Activated T-cell treated with anti-CD3 and anti-CD28 coated beads for 48 hours (primary cell): ENCODE measurements around the gene GATA5.

Experiments used
- DNase-seq: peaks from one replicate; pipeline ENCODE4 v3.0.0-alpha.2; 2020; ENCODE audit warnings: low read depth

GATA5 gene

DNA sequence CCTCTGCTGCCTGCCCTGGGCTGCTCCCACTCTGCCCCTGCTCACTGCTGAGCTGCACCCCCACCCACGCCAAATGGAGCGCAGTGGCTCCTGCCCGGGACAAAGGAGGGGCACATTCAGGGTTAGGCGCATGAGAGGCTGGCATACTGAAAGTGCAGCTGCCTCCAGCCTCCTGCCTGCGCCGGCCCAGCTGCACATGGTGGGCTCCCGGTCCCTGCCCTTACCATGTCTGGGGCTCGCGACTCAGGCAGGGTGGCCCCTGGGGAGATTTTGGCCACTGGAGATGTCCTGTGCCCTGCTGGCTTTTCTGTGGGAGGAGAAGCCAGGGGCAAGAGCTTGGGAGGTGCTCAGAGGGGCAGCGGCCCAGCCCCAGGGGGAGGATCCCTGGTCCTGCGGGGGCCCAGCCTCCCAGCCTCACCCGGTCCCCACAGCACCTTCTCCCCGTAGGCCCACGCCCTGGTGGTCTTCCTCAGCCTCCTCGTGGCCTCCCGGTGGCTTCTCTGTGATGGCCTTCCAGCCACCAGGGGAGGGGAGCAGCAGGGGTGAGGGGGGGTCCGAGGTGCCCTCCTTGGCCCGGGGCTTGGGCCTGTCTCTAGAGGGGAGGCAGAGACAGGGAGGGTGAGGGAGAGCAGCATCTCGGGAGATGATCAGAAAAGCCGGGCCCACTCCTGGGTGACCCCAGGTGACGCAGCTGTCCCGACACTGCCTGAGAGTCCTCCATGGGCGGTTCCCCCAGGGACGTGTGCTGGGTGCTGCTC is 60.3 kb downstream of the GATA5 start:
- no peak for DNase-seq

- no peak for DNase-seq
Measured at GRCh38 chr20:62413896-62414481, 61.8 kb downstream of the GATA5 start.
